Measurements from ENCODE around the gene ZNF578. TPM values are rescaled to one million over a fixed set of nuclear protein-coding genes. Genes with fewer than 3 reads are reported as not detected.
"Not testable (repeated sequence)": the region's sequence is repeated elsewhere in the genome, so short reads cannot be mapped to it uniquely, and the experiment has no call there.

ZNF578 gene
- total and polyA plus RNA-seq, 9 of the 15 experiments (the other 6 are each of a cell fraction or from before 2014, with no cell fraction given): 0.05 to 0.29 (median 0.15) TPM

GRCh38 chr19:52485064-52485463 is 31.7 kb downstream of the ZNF578 start:
- H3K4me3 ChIP-seq; H3K9me1 ChIP-seq (ENCODE audit: control insufficient read depth, insufficient read depth, low read length); H4K20me1 ChIP-seq (replicated peaks; ENCODE audit: control insufficient read depth, insufficient read depth, low read length); H2AFZ ChIP-seq (ENCODE audit: low read depth, low read length); H3K4me1 ChIP-seq (replicated peaks in 1 of 2; ENCODE audit: control insufficient read depth in 2 of 2, insufficient read depth in 2 of 2, low read length in 2 of 2); DNase-seq (ENCODE audit: extremely low read depth in 1 of 4, low spot score in 3 of 4); POLR2A ChIA-PET; H3K36me3 ChIP-seq (ENCODE audit: control insufficient read depth, insufficient read depth, low read length); CTCF ChIA-PET (ENCODE audit: low intra/inter-chr PET ratio); intact Hi-C loops (cut with micrococcal nuclease); H3K4me2 ChIP-seq (ENCODE audit: insufficient read depth, low read length); ATAC-seq; H3K27me3 ChIP-seq (ENCODE audit: control insufficient read depth in 2 of 2, insufficient read depth in 2 of 2, low read length in 2 of 2); H3K9me3 ChIP-seq (replicated peaks; ENCODE audit: control insufficient read depth, insufficient read depth, low read depth, low read length); FAIRE-seq; H3K27ac ChIP-seq (ENCODE audit: extremely low read depth, low read depth, low read length); BruUV-seq (replicated peaks); H3K9ac ChIP-seq (ENCODE audit: insufficient read depth in 1 of 2, low read depth in 2 of 2, low read length in 2 of 2); in situ Hi-C loops (cut with MboI); H3K79me2 ChIP-seq (ENCODE audit: control insufficient read depth, insufficient read depth, low read length): not testable (repeated sequence)
- 0% methylated on average over 7 of the region's 7 CpGs for WGBS (ENCODE audit: insufficient coverage, low coverage, missing lambda C conversion rate)

- H3K36me3 ChIP-seq (ENCODE audit: control insufficient read depth, insufficient read depth, low read length); intact Hi-C loops (cut with micrococcal nuclease); DNase-seq (ENCODE audit: extremely low read depth in 1 of 4, low spot score in 3 of 4): not testable (repeated sequence)
These were observed 32.3 kb downstream of the ZNF578 start for GRCh38 chr19:52485561-52486240.

More at GRCh38 chr19:52485561-52486240, 32.3 kb downstream of the ZNF578 start:
- H2AFZ ChIP-seq (ENCODE audit: low read depth, low read length); POLR2A ChIA-PET; H3K9ac ChIP-seq (ENCODE audit: insufficient read depth in 1 of 2, low read depth in 2 of 2, low read length in 2 of 2); H3K9me3 ChIP-seq (replicated peaks; ENCODE audit: control insufficient read depth, insufficient read depth, low read depth, low read length); BruUV-seq (replicated peaks); H3K9me1 ChIP-seq (ENCODE audit: control insufficient read depth, insufficient read depth, low read length); H3K27ac ChIP-seq (ENCODE audit: extremely low read depth, low read depth, low read length); H3K4me3 ChIP-seq; H3K79me2 ChIP-seq (ENCODE audit: control insufficient read depth, insufficient read depth, low read length); CTCF ChIA-PET (ENCODE audit: low intra/inter-chr PET ratio); ATAC-seq; H3K4me2 ChIP-seq (ENCODE audit: insufficient read depth, low read length); H4K20me1 ChIP-seq (replicated peaks; ENCODE audit: control insufficient read depth, insufficient read depth, low read length); H3K27me3 ChIP-seq (ENCODE audit: control insufficient read depth in 2 of 2, insufficient read depth in 2 of 2, low read length in 2 of 2); in situ Hi-C loops (cut with MboI); H3K4me1 ChIP-seq (replicated peaks in 1 of 2; ENCODE audit: control insufficient read depth in 2 of 2, insufficient read depth in 2 of 2, low read length in 2 of 2); FAIRE-seq: not testable (repeated sequence)
- WGBS (ENCODE audit: insufficient coverage, low coverage, missing lambda C conversion rate): 0% methylated on average over 7 of the region's 8 CpGs
